Colon (tissue), 2 donors: ENCODE data around the gene DCAF17.
"Not testable (repeated sequence)": the region's sequence is repeated elsewhere in the genome, so short reads cannot be mapped to it uniquely, and the experiment has no call there.

Experiments
- FAIRE-seq: peaks from 2 replicates; lab custom pipeline; 2012; peaks lifted over from hg19 to GRCh38; lab: Jason Lieb, UNC
- donor health status: control.
- donor health status: control.

DCAF17 gene

GRCh38 chr2:171460537-171460936, 26.5 kb downstream of the DCAF17 start:
- FAIRE-seq, result no peak

- FAIRE-seq, result no peak
These were observed 35.1 kb downstream of the DCAF17 start for GRCh38 chr2:171469176-171469575.

GRCh38 chr2:171470129-171470528, 36.1 kb downstream of the DCAF17 start:
- FAIRE-seq, result no peak

DNA sequence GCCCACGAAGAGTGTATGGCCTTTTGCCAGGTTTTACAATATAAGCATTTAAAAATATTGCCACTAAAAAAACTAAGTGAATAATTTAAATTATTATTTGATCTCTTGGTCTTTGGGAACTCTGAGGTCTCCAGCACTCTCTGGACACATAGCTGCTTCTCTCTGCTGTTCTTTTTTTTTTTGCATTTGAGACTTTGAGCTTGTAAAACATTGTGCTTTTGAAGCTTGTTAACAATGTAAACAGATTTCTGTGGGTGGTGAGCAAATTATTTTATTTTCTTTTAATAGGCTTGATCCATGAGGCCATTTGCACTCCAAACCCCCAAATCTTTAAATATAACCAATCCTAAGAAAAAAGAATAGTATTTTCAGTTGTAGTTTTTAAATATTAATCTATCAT, 42.0 kb downstream of the DCAF17 start:
- no peak for FAIRE-seq

GRCh38 chr2:171478345-171478744, 44.3 kb downstream of the DCAF17 start:
- FAIRE-seq, result no peak

DNA sequence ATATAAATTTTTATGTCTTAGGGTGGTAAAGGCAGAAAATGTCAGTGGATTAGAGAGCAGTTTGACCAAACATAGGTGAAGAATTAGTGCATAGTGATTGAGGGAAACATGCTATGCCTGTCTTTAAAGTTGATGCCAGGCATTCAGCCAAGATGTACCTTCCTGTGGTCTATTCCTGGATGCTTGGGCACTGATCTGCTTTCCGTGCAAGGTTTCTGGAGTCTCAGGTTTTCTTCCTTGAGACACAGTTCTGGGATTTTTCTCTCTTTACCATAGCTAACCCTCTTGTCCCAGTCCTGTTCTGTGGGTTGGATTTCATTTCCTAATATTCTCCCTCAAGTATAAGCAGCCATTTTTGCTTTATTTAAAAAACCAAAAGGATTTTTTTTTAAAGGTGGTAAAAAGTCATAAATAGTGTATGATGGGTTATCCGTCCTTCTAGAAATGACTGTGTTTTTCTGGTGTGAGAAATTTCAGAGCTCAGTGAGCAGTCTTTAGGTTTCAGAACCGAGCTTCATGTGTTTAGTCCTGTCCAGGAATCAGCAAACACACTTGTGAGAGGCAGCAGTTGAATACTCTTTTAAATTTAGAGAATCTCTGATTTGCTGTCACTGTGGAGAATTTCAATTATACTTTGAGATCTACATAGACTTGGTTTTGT, 45.3 kb downstream of the DCAF17 start:
- FAIRE-seq, result no peak

DNA sequence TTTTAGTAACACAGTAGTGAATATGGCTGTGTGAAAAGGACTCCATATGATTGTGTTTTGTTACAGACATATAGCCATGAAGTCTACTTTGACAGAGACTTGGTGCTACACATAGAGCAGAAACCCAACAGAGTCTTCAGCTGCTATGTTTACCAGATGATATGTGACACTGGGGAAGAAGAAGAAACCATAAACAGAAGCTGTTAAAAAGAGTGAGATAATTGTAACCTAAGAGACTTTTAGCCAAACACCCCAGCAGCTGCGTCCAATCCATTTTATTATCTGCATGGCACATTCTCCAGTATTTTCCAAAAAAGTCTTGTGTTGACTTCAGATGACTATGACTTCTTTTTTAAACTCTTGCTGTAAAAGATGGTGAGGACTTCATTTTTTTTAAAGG, 46.9 kb downstream of the DCAF17 start:
- no peak for FAIRE-seq

DNA sequence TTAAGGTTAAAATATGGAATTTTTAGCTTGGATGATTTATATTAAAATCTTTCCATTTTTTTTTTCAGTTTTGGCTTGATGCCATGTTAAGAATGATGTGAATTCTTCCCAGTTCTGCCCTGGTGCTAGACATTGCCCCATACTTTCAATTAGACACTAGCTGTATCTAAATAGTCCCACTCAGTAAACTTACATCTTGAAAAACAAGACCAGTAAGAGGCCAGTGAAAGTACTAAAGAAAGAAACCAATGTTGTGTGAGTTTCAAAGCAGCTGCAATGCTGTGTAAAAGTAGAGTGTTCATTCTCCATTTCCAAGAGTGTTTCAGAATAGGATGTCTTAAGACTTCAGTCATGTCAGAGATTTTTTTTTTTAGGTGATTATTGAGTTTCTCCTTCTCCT, 48.3 kb downstream of the DCAF17 start:
- FAIRE-seq, result no peak

GRCh38 chr2:171482877-171483276, 48.9 kb downstream of the DCAF17 start:
- FAIRE-seq, result no peak

GRCh38 chr2:171483793-171484192, 49.8 kb downstream of the DCAF17 start:
- FAIRE-seq, result no peak

GRCh38 chr2:171485116-171485515, 51.1 kb downstream of the DCAF17 start:
- FAIRE-seq, result no peak

DNA sequence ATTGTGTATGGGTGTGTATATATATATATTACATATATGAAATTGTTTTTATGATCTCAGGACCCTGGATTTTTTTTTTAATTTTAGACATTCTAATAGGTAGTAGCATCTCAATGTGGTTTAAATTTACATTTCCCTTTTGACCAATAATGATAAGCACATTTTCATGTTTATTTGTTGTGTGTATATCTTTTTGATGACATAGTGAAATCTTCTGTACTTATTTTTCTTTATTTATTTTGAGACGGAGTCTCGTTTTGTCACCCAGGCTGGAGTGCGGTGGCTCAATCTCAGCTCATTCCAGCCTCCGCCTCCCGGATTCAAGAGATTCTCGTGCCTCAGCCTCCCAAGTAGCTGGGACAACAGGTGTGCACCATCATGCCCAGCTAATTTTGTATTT, 53.2 kb downstream of the DCAF17 start:
- FAIRE-seq, result no peak

- peak; percentile 64 for FAIRE-seq
These were observed 53.8 kb downstream of the DCAF17 start for GRCh38 chr2:171487803-171488259.

GRCh38 chr2:171490577-171490976, 56.6 kb downstream of the DCAF17 start:
- FAIRE-seq, result peak; percentile 5

GRCh38 chr2:171491292-171491691, 57.3 kb downstream of the DCAF17 start:
- FAIRE-seq, result no peak

DNA sequence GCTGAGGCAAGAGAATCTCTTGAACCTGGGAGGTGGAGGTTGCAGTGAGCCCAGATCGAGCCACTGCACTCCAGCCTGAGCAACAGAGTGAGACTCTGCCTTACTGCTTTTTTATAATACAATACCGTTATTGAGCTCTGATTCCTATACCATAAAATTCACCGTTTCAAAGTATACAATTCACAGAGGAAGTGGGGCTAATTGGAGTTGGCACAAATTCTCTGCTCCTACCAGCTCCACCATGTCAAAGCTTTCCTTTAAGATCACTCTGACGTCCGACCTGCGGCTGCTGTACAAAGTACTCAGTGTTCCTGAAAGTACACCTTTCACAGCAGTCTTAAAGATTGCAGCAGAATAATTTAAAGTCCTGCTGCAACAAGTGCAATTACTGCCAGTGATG, 58.6 kb downstream of the DCAF17 start:
- no peak for FAIRE-seq

DNA sequence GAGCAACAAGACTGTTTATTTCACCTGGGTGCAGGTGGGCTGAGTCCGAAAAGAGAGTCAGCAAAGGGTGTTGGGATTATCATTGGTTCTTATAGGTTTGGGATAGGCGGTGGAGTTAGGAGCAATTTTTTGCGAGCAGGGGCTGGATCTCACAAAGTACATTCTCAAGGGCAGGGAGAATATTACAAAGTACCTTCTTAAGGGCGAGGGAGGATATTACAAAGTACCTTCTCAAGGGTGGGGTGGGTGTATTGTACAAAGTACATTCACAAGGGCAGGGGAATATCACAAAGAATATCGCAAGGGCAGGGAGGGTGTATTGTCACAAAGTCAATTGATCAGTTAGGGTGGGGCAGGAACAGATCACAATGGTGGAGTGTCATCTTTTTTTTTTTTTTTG, 63.6 kb downstream of the DCAF17 start:
- not testable (repeated sequence) for FAIRE-seq

- no peak for FAIRE-seq
These were observed 71.3 kb downstream of the DCAF17 start for GRCh38 chr2:171505374-171505773.

DNA sequence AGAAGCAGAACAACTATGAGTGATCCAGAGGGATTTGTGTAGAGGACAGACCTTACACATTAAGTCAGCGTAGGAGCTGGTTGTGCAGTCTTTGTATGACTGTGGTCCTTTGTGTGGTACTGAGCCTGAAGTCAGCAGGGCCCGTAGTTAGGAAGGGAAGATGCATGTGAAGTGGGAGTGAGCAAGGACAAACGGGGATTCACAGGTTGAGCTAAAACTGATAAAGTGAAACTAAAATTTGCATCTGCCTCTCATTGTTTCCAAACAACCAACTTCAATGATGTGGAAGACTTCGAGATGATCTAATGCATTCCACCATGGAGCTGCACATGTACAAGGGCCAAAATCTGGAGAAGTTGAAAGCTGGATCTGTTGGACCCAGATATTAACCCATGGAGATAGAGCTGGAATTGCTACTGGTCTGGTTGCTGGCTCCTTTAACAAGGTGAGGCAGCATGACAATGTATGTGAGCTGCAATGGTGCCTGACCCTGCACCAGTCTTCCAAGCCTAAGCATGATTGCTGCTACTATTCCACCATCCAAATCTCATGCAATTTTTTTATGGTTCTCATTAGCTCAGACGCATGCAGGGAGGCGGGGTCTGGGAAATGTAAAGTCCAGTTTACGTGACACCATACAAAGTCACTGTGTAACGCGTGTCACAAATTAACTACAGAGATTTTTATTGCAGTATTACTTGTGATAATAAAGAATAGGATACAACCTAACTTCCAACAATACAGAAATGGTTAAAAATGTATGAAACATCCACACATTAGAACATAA, 76.1 kb downstream of the DCAF17 start:
- FAIRE-seq, result no peak

GRCh38 chr2:171512014-171512413, 78.0 kb downstream of the DCAF17 start:
- FAIRE-seq, result no peak

GRCh38 chr2:171512683-171513195, 78.7 kb downstream of the DCAF17 start:
- FAIRE-seq, result no peak

DNA sequence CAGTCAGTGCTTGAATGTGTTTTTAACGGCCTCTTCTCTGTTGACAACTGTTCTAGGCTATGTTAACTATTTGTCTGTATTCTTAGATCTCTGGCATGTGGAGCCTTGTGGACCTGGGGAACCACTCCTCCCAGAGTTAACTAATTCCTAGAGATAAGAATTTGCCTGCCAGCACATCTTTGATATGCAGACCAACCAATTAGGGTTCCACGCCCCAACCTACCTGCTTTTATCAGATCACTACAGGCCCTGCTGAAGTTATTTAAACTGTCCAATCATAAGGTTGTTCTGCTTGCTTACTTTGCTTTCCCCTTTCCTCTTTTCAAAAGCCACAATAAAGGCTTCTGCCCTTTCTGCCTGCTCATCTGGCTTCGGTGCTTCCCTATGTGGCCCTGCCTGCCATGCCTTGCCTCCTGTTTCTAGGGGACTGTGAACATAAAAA, 79.7 kb downstream of the DCAF17 start:
- FAIRE-seq, result no peak

DNA sequence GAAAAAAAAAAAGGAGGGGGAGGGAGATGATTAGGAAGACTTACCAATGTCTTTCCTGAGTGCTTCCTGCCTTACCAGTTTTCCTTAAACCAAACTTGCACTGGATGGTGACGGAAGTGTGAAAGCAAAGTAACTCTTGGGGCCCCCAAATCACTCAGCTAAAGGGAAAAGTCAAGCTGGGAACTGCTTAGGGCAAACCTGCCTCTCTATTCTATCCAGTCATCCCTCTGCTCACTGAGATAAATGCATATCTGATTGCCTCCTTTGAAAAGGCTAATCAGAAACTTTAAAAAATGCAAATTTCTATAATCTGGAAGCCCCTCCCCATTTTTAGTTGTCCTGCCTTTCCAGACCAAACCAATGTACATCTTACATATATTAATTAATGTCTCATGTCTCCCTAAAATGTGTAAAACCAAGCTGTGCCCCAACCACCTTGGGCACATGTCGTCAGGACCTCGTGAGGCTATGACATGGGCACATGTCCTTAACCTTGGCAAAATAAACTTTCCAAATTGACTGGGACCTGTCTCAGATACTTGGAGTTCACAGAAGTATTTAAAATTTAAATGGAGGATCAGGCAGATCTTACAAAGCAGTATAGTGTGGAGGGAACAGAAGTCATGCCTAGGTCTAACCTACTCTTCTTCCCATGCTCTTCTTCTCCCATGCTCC, 81.0 kb downstream of the DCAF17 start:
- FAIRE-seq, result no peak
